ENCODE results near the gene CD247.

DNA sequence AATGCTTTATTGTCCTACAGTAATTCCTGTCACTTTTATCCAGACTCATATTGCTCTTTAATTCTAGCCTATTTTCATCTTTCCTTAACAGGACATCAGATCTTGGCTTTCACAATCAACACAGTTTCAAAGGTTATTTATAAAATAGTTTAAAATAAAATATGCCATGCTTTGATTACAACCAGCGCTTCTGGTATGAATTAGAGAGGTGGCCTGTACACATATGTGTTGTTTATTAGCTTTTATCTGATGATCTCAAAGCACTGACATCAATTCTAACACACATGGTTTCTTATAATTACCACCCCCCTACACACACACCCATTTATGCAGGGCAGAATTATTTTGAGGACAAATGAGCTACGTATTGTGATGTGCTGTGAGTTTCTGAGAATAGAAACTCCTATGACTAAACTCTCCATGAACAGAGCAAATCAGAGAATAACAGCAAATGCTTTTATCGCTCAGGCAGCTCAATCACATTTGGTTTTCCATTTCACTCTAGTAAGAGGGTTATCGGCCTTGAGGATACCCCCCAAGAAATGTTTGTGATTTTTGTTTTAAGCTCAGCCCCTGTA is 18.0 kb downstream of the CD247 start:
- TF ChIP-seq, protein P1, sequence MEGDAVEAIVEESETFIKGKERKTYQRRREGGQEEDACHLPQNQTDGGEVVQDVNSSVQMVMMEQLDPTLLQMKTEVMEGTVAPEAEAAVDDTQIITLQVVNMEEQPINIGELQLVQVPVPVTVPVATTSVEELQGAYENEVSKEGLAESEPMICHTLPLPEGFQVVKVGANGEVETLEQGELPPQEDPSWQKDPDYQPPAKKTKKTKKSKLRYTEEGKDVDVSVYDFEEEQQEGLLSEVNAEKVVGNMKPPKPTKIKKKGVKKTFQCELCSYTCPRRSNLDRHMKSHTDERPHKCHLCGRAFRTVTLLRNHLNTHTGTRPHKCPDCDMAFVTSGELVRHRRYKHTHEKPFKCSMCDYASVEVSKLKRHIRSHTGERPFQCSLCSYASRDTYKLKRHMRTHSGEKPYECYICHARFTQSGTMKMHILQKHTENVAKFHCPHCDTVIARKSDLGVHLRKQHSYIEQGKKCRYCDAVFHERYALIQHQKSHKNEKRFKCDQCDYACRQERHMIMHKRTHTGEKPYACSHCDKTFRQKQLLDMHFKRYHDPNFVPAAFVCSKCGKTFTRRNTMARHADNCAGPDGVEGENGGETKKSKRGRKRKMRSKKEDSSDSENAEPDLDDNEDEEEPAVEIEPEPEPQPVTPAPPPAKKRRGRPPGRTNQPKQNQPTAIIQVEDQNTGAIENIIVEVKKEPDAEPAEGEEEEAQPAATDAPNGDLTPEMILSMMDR (IDR thresholded peaks at IDR 0.05): no peak
- TF ChIP-seq EZH2 (IDR thresholded peaks at IDR 0.05): no peak
